Central memory CD8-positive, alpha-beta T cell (primary cell): ENCODE measurements around the gene IFNA6.
"Not testable (repeated sequence)": the region's sequence is repeated elsewhere in the genome, so short reads cannot be mapped to it uniquely, and the experiment has no call there.

Source experiments
- ATAC-seq: fragments of 150-1000 bp; cut with Tn5 transposase; replicated peaks from 2 replicates; pipeline ENCODE4 v1.10.0; 2022; ENCODE audit warnings: mild to moderate bottlenecking, moderate FRiP score, moderate number of reproducible peaks; ENCODE audit not compliant: poor library complexity, severe bottlenecking; ENCODE audit errors: extremely low read depth
- DNase-seq, 2 donors: peaks; one replicate each; pipeline ENCODE4 v3.0.0; 2021; ENCODE audit warnings: low spot score in 2 of 2
- H3K27ac Mint-ChIP-seq: one replicate; pipeline ENCODE4 v1.8.0; 2022; ENCODE audit warnings: low read depth, mild to moderate bottlenecking, moderate library complexity, mixed read lengths
- H3K27me3 Mint-ChIP-seq: one replicate; pipeline ENCODE4 v1.8.0; 2022; ENCODE audit warnings: mixed read lengths
- H3K36me3 Mint-ChIP-seq: one replicate; pipeline ENCODE4 v1.8.0; 2022; ENCODE audit warnings: mild to moderate bottlenecking, moderate library complexity, mixed read lengths; ENCODE audit not compliant: insufficient read depth
- H3K4me1 Mint-ChIP-seq: one replicate; pipeline ENCODE4 v1.8.0; 2022; ENCODE audit warnings: mixed read lengths
- H3K4me3 Mint-ChIP-seq: one replicate; pipeline ENCODE4 v1.8.0; 2022; ENCODE audit warnings: mild to moderate bottlenecking, moderate library complexity, mixed read lengths
- H3K9me3 Mint-ChIP-seq: one replicate; pipeline ENCODE4 v1.8.0; 2022; ENCODE audit warnings: mixed read lengths

Gene IFNA6

DNA sequence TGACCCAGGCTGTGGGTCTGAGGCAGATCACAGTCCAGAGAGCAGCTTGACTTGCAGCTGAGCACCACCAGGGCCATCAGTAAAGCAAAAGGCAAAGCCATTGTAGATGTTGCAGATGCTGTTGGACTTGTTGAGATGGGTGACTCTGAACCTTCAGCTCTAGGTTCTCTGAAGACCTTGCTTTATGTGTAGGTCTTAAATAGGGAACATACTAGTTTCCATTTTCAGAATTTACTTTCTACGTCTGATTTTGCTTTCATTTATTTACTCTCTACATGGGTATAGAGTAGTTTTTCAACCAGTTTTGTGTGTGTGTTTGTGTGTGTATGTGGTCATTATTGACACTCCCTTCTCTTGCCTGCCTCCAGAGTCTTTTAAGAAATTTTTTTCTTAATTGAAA lies at the start of gene IFNA6:
IFNA6 (minus strand) TSS at position 101 of the 400 bp plus-strand sequence; CDS start at position 101, 0 bp downstream.
- no peak for DNase-seq
- Mint-ChIP-seq H3K4me1 (no peaks in the 10 kb centered on the region), H3K9me3 (peaks cover 5% of the 10 kb centered on the region), H3K36me3 (no peaks in the 10 kb centered on the region), H3K4me3 (no peak within 1 kb of the TSS), H3K27me3 (peaks cover 68% of the 10 kb centered on the region), H3K27ac (no peak within 1 kb of the TSS)
- ATAC-seq: no peak

DNA sequence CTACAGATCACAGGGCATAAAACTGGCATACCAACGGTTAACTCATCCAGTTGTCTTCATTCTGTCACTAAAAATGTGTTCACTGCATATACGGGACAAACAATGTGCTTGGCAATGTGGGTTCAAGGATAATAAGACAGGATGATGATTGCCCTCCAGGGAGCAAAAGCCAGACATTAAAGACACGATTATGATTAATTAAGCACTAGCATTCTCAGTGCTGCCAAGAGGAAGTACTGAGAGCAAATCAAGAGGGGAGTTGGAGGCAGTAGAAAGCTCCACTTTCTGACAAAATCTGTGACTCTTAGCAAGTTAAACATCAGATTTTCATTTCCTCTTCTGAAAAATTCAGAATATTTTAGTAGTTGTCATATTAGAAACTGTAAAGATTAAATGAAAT lies 49.3 kb upstream of the IFNA6 start:
- H3K4me1 Mint-ChIP-seq: peaks cover 10% of the 10 kb centered on the region
- H3K36me3 Mint-ChIP-seq: peaks cover 1% of the 10 kb centered on the region
- no peak for ATAC-seq
- no peaks in the 10 kb centered on the region for H3K9me3 Mint-ChIP-seq
- no peak for DNase-seq
- peaks cover 87% of the 10 kb centered on the region for H3K27me3 Mint-ChIP-seq
- no peak overlapping the region for H3K4me3 Mint-ChIP-seq
- H3K27ac Mint-ChIP-seq: no peak overlapping the region

- Mint-ChIP-seq H3K27me3 (peaks cover 84% of the 10 kb centered on the region), H3K4me3 (no peak overlapping the region), H3K36me3 (peaks cover 1% of the 10 kb centered on the region), H3K9me3 (no peaks in the 10 kb centered on the region), H3K27ac (no peak overlapping the region), H3K4me1 (peaks cover 10% of the 10 kb centered on the region)
- ATAC-seq (no peak), DNase-seq (no peak)
Measured at GRCh38 chr9:21398955-21399489, 48.3 kb upstream of the IFNA6 start.

DNA sequence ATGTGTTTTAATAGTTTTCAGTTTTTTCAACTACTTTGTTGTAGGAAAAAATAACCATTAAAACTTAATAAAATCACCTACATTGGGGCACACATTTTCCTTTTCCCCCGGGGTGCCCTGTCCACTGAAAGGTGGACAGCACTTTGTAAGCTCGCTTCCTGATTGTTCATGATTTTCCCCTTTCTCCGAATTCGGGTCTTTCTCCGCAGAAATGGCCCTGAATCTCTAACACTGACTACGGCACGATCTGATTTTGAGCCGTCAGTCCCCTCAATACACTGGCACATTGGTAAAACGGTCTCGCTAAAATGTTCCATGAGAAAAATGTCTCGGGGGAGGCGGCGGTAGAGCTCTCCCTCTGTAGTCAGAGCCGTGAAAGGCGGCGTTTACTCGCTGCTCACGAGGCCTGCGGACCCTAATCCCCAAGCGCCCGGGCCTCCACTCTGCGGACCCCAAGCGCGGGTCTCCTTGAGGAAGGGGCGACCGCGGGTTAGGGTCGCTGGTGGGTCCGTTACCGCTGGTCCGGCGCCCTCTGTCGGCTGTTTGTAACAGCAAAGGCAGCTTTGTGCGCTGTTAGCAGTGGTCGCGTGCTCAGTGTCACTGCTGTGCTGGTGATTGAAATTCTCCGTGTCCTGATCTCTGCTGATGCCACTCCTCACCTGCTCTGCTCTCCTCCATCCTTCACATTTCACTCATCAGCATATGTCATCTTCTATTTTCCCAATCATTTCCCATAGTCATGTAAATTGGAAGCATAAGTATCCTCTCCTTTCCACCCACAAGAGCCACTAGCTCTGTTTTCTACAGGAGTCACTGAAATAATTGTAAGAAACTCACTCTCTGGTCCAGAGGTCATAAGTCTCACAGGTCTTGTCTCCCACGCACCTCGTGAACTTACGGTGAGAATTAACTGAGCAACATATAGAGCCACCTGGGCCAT lies 45.4 kb upstream of the IFNA6 start:
- DNase-seq (peak; percentile 20 to 25), ATAC-seq (peak; percentile 51)
- peaks cover 87% of the 10 kb centered on the region for H3K27me3 Mint-ChIP-seq
- no peaks in the 10 kb centered on the region for H3K9me3 Mint-ChIP-seq
- no peaks in the 10 kb centered on the region for H3K36me3 Mint-ChIP-seq
- peak overlapping the region; percentile 15 for H3K4me3 Mint-ChIP-seq
- H3K4me1 Mint-ChIP-seq: peaks cover 10% of the 10 kb centered on the region
- H3K27ac Mint-ChIP-seq: no peak overlapping the region

GRCh38 chr9:21392270-21392669 lies 41.6 kb upstream of the IFNA6 start:
- Mint-ChIP-seq H3K27me3 (peaks cover 88% of the 10 kb centered on the region), H3K9me3 (no peaks in the 10 kb centered on the region), H3K4me1 (peaks cover 10% of the 10 kb centered on the region), H3K27ac (no peak overlapping the region), H3K36me3 (no peaks in the 10 kb centered on the region), H3K4me3 (no peak overlapping the region)
- ATAC-seq: peak; percentile 55
- DNase-seq: no peak

DNA sequence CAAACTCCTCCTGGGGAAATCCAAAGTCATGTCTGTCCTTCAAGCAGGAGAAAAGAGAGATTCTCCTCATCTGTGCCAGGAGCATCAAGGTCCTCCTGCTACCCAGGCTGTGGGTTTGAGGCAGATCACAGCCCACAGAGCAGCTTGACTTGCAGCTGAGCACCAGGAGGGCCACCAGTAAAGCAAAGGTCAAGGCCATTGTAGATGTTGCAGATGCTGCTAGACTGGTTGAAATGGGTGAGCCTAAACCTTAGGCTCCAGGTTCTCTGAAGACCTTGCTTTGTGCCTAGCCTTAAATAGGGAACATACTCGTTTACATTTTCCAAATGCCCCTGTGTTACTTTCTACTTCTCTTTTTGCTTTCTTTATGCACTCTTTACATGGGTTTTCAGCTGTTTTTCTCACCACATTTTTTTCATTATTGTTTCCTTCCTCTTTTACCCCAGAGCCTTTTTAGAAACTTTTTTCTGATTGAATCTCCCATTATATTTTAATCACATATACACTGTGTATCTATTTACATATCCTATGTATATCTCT lies 34.5 kb upstream of the IFNA6 start, which contains the start of gene IFNA2:
IFNA2 (minus strand) TSS at position 268 of the 540 bp plus-strand sequence; CDS start at position 199, 69 bp downstream.
- Mint-ChIP-seq H3K9me3 (no peaks in the 10 kb centered on the region), H3K27ac (no peak within 1 kb of the TSS), H3K36me3 (peaks cover 2% of the 10 kb centered on the region), H3K4me1 (peaks cover 5% of the 10 kb centered on the region), H3K27me3 (peaks cover 65% of the 10 kb centered on the region), H3K4me3 (no peak within 1 kb of the TSS)
- DNase-seq (no peak), ATAC-seq (no peak)

DNA sequence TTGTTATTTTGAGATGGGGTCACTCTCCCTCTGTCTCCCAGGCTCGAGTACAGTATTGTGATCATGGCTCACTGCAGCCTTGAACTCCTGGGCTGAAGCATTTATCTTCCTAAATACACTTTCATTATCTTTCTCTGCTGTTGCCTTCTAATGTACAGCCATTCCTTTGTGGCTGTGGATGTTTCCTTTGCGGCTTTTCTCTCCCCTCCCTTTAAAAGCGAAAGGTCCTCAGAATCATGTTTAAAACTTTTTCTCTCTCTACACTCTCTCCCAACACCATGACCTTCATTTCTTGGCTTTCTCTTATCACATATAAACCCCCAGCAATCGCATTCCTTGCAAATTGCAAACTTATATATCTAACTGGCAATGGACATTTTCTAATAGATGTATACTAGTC lies 32.9 kb upstream of the IFNA6 start:
- Mint-ChIP-seq H3K4me1 (peaks cover 5% of the 10 kb centered on the region), H3K36me3 (peaks cover 2% of the 10 kb centered on the region), H3K4me3 (no peak overlapping the region), H3K27me3 (peaks cover 65% of the 10 kb centered on the region), H3K27ac (no peak overlapping the region), H3K9me3 (no peaks in the 10 kb centered on the region)
- ATAC-seq: no peak
- no peak for DNase-seq

DNA sequence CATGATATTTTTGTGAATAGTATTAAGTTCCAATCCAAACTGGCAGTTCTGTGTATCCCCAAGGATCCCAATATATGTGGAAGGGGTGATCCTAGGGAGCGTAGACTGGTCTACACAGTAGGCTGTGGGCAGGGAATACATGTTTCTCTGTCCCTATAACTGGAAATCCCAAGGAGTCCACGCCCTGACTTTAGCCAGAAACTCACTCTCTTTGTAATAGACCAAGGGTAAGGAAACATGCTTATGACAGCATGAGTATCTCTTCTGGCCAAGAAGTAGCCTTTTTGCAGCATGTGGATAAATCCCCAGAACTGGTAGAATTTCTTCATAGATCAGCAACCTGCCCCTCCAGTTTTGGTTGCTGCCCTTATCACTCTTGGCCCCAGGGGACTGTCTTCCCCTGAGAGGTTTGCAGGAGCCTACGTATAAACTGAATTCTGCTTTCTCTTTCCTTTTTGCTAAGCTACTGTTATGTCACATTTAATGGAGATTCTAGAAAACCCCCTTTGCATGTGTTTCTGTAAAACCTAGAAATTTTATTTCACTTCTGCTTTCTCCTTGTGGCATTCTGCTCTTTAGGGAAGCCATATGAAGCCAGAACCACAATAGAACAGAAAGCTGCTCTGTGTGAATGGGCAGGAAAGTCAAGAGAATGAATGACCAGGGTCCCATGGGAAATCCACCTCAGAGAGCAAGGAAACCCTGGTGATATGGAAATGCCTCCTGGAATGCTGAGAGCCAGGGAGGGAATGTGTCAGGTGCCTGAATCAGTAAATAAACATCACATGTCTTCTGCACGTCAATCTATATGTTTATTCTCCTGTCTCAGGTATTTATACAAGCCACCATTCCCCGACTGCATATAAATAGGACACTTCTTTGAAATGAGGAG lies 31.0 kb upstream of the IFNA6 start:
- no peak overlapping the region for H3K27ac Mint-ChIP-seq

DNA sequence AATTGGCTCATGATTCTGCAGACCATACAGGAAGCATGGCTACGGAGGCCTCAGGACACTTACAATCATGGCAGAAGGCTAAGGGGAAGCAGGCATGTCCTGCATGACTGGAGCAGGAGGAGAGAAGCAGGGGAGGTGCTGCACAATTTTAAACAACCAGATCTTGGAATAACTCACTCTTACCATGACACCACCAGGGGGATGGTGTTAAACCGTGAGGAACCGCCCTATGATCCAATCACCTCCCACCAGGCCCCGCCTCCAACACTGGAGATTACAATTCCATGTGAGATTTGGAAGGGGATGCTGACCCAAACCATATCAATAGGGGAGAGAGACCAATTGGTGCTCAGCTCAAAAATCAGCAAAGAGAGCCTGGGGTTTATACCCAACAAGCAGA lies 20.8 kb upstream of the IFNA6 start:
- H3K9me3 Mint-ChIP-seq, H3K4me3 Mint-ChIP-seq, H3K4me1 Mint-ChIP-seq, H3K27ac Mint-ChIP-seq, ATAC-seq, DNase-seq, H3K36me3 Mint-ChIP-seq: not testable (repeated sequence)
- H3K27me3 Mint-ChIP-seq: peaks cover 62% of the 10 kb centered on the region

More for the DNA sequence above, 31.0 kb upstream of the IFNA6 start:
- H3K36me3 Mint-ChIP-seq: peaks cover 2% of the 10 kb centered on the region
- ATAC-seq: peak; percentile 84
- no peak for DNase-seq
- no peak overlapping the region for H3K4me3 Mint-ChIP-seq
- peaks cover 5% of the 10 kb centered on the region for H3K4me1 Mint-ChIP-seq
- H3K27me3 Mint-ChIP-seq: peaks cover 65% of the 10 kb centered on the region
- no peaks in the 10 kb centered on the region for H3K9me3 Mint-ChIP-seq

DNA sequence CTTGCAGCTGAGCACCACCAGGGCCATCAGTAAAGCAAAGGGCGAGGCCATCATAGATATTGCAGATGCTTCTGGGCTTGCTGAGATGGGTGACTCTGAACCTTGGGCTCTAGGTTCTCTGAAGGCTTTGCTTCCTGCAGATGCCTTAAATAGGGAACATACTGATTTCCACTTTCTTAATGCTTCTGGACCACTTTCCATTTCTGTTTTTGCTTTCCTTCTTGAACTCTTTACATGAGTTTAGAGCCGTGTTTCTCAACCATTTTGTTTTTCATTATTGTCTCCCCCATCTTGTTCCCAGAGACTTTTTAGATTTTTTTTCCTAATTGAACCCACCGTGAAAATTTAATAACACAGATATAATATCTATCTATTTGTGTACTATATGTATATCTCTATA lies 17.3 kb upstream of the IFNA6 start, which contains the start of gene IFNA13:
IFNA13 (minus strand) TSS at position 101 of the 400 bp plus-strand sequence; CDS start at position 54, 47 bp downstream.
- ATAC-seq (no peak), DNase-seq (no peak)
- Mint-ChIP-seq H3K4me1 (no peaks in the 10 kb centered on the region), H3K36me3 (no peaks in the 10 kb centered on the region), H3K27me3 (peaks cover 79% of the 10 kb centered on the region), H3K27ac (no peak within 1 kb of the TSS), H3K4me3 (no peak within 1 kb of the TSS), H3K9me3 (no peaks in the 10 kb centered on the region)

- H3K27ac Mint-ChIP-seq, H3K36me3 Mint-ChIP-seq, H3K4me1 Mint-ChIP-seq, DNase-seq, ATAC-seq, H3K4me3 Mint-ChIP-seq, H3K9me3 Mint-ChIP-seq: not testable (repeated sequence)
- peaks cover 79% of the 10 kb centered on the region for H3K27me3 Mint-ChIP-seq
Measured at GRCh38 chr9:21367169-21367568, 16.5 kb upstream of the IFNA6 start.

DNA sequence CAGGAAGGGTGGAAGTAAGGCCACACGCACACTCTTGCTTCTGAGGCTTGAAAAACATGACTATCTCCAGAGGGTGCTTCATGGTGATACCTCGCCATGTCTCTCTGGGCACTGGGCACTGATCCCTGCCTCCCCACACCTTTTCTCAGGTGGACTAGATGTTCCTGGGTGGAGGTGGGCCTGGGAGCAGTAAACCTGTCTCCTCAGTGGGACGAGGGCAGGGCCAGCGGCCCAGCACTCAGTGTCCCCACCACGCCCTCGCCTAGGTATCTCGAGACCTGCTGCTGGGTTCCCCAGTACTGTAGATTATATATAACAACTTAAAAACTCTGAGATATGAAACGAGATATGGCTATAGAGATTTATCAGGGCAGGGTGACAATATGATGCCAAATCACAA lies 11.6 kb upstream of the IFNA6 start:
- Mint-ChIP-seq H3K4me3 (no peak overlapping the region), H3K36me3 (peaks cover 2% of the 10 kb centered on the region), H3K27ac (no peak overlapping the region), H3K27me3 (peaks cover 41% of the 10 kb centered on the region), H3K4me1 (peaks cover 9% of the 10 kb centered on the region), H3K9me3 (no peaks in the 10 kb centered on the region)
- DNase-seq (no peak), ATAC-seq (no peak)
